Measurements from ENCODE around the gene CCL4L2.
"Not testable (repeated sequence)": the region's sequence is repeated elsewhere in the genome, so short reads cannot be mapped to it uniquely, and the experiment has no call there.

CCL4L2 gene

DNA sequence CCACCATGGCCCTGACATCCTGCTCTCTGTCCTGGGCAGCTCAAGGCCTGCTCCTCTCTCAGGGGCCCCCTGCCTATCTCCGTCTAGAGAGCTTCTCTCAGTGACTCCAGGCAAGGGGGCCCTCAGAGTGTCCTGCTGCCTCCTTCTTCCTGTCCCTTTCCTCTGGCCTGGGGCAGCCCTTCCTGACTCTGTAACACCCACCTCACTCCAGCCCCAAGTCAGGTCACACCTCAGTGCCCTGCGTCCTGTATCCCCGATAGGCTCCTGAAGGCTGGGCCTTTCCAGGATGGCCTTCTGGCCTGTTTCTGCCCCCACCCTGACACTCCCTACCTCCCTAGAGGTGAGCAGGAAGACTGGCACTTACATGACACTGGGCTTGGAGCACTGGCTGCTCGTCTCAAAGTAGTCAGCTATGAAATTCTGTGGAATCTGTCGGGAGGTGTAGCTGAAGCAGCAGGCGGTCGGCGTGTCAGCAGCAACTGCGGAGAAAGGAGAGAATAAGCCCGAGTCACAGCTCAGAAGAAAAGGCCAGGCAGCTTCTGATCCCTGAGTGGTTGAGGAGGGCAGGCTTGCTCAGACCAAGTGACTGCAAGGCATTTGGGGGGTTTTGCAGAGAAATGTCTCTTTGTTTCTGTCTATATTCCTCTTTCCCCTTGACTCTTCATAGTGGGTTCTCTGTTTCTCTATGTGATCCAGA lies 15.3 kb upstream of the CCL4L2 start:
- no peak for DNase-seq

DNA sequence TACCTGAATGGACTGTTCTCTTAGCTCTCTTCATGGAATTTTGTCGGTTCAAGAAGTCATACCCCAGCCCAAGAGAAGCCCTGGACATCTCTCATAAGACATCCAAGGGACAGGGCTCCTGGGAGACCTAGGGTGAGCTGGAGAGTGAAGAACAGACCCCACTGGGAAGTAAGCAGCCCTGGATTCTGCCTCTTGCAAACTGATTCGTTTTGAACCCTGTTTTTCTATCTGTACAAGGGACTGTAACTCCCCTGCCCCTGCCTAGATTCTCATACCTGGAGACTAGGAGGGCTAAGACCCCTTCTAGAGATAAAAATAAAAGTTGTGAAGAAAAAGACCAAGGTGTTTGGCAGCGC lies 14.8 kb upstream of the CCL4L2 start:
- no peak for DNase-seq

DNA sequence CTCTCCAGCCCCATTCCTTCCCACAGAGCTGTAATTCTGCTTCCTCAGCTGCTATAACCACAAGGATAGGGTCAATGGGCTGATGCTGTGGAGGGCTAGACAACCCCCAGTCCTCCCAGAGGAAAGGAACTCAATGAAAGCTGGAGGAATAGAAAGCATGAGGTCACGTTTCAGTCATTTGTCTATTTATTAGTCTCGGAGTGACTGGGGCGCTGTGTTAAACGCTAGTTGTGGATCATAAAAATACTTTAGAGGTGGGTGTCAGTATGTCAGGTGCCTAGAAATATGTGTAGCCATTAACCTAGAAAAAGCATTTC lies 13.5 kb upstream of the CCL4L2 start:
- DNase-seq: no peak

DNA sequence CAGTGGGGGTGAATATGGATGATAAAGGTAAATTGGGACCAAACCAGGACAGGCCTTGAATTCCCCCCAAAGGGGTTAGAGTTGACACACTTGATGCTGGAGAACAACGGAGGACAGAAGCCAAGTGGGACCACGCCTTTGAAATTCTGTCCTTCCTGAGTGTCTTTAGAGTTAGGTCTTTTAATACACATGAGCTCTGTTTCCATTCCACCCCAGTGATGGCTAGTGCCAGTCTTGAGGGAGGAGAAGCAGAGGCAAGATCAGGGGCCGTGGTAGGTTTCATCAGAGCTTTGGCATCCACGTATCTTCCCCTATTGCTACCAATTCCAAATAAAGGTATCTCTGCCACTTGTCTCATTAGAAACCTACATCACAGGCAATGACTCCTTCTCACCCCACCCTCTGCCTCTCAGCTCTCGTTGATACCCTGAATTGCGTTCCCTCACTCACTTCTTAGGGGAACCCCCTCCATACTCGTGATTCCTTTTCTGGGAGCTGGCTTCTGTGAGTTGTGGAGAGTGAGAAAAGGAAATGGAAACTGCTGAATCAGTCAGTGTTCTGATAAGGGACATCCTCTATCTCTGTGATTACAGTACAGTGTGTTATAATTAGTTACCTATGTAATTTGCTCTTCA lies 11.9 kb upstream of the CCL4L2 start:
- no peak for DNase-seq

DNA sequence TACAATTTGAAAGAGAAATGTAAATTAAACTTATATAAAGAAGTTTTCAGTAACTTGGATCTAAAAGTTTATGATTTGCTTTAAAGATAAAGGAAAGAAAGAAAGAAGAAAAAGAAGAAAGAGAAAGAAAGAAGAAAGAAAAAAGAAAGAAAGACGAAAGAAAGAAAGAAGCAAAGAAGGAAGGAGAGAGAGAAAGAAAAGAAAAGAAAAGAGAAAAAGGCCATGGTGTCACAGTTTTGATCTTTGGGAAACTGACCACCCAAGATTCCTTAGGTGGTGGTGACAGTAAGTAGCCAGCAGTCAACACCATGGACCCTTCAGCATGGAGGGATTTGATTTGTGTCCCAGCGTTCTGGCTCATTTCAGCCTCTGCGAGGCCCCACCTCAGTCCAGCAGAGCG lies 9.8 kb upstream of the CCL4L2 start:
- not testable (repeated sequence) for DNase-seq

DNA sequence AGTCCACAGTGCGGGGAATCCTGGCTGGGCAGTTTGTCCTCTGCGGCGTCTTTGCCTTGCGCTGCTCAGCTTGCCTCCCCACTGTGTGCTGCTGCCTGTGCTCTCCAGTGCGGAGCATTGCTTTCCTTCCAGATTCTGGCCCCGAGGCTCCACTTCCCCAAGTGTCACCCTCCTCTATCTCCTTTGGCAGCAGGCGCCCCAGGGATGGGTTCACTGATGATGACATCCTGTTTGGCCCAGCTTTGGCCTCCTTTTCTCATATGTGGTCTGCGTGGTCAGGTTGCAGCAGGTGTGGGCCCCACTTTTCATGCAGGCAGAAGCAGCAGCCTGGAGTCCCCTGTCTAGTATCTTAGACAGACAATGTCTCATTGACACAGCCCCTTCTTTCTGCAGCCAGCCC lies 9.4 kb upstream of the CCL4L2 start:
- DNase-seq: not testable (repeated sequence)

DNA sequence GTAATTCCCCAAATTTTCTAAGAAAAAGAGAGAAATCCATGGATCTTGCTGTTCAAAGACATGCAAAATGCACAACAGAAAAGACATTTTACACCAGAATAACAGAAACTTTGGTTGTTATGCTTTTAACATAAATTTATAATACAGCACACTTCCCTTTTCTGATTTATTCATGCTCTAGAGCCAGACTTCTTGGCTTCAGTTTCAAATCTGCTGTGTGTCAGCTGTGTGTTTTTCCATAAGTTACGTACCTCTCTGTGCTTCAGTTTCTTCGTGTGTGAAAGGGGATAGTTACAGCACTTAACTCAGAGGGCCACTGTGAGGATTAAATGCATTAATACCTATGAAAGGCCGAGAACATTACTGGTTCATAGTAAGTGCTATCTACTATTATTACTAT lies 7.5 kb upstream of the CCL4L2 start:
- no peak for DNase-seq

DNA sequence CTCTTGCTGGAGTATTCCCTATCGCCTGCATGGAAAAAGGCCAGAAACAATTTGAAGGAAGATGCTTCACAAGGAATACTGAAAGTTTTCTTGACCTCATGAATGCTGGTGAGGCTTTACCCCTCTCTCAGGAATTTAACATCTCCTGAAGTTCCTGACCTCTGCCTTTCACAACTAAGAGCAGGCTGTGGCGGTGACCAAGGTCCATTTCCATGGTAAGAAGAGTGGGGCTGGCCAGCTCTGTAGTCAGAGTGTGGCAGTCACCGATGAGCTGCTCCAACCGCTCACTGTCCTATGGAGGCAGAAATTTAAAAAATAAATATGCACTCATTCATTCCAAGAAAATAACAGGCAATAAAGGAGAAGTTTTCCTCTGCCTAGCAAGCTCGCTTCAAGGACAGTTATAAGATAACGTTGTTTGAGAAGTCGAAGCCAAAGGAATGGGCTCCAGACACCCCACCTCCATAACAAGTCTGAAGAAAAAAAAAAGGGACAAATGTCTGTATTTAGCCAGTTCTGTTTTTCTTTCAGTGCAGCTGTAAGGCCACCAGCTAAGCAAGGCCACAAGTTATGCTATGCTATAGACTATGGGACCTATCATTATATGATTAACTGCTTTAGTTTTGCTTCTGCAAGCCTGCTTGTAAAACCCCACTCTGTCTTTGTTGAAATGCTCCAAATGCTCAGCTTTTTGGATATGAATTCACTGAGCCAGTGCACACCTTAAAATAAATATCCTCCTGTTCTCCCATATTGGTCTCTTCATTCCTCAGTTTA lies 6.0 kb upstream of the CCL4L2 start:
- no peak for DNase-seq

DNA sequence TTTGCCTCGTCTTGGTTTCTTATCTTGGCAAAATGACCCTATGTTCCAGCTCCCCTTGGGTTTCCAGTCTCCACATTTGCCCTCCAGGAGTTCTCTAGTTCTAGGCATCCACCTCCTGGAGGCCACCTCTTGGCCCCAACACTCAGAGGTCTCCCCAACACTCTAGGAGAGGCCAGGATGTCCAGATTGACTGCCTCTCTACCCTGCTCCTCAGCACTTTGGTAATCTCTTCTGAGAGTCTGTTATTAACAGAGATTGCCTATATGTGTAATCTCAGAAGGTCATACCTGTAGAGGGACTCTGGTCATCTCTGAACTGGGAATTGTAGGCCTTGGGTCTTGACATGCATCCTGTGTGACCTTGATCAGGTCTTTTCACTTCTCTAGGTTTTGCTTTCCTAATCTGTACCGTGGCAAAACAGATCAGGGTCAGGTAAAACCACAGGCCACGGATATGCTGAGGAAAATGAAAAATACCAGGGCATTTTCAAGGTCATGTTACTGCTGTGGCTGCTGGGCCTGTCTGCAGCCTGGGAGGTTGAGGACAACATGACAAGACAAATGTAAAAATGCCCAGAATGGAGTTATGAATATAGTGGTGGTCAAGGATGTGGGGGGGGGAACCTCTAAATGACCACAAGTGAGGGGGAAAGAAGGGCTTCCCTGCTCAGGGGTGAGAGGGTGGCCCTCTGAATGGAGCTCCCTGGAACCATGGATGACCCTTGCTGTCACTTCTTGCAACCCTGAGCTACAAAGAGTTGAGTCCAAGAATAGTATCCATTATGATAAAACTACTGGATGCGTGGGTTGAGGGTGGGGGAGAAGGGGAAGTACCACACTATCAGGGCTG lies 5.0 kb upstream of the CCL4L2 start:
- no peak for DNase-seq

DNA sequence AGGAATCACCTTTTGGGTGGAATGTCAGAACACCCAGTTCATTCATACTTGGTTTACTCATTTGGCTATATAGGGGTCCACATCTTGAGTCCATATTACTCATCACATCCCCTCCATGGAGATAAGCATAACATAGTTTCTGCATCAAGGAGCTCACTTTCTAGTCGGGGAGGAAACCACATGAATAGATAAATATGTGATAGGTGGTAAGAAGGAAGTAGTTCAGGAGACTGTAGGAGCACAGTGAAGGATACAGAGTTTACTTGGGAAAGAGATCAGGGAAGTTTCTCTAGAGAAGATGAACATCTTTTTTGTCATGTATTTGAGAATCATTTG lies 4.4 kb upstream of the CCL4L2 start:
- DNase-seq: not testable (repeated sequence)

DNA sequence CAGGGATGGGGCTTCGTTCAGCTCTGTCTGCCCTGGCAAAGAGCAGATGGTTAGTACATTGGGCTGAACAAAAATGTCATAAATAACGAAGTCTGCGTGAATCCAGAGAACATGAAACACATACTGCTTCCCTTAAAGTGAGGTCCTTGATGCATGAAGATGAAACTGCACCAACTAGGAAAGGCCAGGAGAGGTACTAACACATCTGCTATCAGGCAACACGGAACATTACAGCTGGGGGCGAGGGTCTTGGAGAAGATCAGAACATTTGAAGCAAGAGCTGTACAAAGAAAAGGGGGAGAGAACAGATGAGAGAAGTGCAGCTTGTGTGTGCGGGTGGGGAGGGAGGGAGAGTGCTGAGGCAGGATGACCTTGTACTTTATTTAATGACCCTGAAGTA lies 3.5 kb upstream of the CCL4L2 start:
- DNase-seq: not testable (repeated sequence)

DNA sequence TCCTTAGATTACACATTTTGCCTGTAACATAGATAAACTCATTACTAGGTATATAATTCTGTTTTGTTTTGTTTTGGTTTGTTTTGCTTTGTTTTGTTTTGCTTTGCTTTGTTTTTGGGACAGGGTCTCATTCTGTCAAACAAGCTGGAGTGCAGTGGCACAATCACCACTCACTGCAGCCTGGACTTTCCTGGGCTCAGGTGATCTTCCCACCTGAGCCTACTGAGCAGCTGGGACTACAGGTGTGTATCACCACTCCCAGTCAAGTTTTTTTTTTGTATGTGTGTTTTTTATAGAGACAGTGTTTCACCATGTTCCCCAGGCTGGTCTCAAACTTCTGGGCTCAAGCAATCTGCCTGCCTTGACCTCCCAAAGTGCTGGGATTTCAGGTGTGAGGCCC lies 1.3 kb upstream of the CCL4L2 start:
- no peak for DNase-seq

DNA sequence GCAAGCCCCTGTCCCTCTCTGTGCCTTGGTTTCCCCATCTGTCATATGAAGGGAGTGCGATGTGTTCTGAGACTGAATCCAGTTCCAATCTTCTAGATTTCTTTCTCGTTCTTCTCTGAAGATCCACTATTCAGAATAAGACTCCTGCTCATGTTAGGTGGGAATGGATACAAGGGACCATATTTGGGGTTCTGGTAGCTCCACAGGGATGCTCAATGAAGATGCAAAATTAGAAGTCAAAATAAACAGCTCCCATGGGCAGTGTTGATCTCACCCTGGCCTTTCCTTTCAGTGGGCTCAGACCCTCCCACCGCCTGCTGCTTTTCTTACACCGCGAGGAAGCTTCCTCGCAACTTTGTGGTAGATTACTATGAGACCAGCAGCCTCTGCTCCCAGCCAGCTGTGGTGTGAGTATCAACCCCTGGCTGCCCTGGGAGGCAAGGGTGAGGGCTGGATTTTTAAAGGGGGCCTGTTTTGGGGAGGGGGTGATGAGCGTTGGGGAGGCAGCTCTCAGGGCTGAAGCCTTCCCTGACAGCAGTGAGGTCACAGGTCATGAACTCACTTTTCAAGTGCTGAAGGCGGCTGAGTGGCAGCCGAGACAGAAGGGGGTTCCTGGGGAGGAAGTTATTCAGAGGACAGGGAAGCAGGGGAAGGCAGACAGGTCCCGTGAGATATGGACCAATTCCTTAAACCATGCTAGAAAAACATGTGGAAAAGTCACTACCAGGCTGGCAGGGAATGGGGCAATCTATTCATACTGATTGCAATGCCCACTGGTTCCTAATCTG lies 815 bp downstream of the CCL4L2 start:
- not testable (repeated sequence) for DNase-seq

DNA sequence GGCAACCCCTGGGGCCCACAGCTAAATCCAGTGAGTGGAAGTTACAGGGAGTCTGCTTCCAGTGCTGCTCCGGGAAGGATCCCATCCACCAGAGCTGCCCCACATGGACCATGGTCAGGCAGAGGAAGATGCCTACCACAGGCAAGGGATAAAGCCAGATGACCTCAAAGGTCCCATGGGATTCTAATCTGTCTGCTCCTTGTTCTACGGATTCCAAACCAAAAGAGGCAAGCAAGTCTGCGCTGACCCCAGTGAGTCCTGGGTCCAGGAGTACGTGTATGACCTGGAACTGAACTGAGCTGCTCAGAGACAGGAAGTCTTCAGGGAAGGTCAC lies 1.4 kb downstream of the CCL4L2 start:
- no peak for DNase-seq

DNA sequence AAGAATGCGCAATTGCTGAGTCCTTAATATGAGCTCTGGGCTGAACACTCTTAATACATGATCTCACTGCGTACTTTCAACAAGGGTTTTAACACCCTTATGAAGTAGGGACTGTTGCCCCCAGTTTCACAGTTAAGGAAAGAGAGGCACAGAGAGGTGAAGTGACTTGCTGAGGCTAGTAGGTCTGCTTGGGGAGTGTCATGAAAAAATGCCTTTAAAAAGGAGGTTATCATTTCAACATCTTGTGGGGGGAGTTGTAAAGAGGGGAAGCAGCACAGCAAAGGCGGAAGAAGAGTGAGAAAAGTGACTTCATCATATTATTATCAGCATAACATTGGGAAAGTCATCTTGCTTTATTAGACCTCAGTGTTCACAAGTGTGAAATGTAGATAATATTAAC lies 2.1 kb downstream of the CCL4L2 start:
- DNase-seq: no peak

DNA sequence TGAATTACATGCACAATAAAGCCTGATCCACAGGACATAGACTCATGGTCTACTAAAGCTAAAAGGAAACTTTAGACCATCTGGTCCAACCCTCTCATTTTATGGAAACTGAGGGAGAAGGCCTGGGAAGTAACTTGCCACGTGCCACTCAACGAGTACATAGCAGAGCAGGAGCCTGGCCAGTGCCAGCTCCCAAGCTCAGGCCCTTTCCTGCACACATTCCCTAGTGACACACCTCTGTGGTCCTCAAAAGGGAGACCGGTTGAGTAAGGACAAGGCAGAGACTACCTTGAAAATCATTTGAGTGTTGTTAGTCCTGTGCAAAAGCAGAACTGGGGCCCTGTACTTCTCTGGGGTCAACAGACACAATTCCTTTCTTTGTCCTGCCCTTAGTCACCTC lies 2.8 kb downstream of the CCL4L2 start:
- no peak for DNase-seq

DNA sequence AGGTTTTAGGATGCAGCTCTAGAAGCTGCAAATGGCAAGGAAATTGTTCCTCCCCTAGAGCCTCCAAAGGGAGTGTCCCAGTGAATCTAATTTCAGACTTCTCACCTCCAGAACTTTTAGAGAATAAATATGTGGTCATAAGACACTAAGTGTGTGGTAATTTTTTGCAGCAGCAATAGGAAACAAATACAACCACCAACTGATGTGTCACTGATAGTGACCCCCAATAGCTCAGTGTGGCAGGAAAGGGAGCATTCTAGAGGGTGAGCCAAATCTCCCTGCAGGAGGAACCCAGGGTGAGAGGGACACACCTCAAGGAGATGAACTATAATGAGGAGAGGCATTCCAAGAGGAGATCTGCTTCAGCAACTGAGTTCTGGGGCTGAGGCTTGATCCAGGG lies 4.1 kb downstream of the CCL4L2 start:
- DNase-seq: no peak

DNA sequence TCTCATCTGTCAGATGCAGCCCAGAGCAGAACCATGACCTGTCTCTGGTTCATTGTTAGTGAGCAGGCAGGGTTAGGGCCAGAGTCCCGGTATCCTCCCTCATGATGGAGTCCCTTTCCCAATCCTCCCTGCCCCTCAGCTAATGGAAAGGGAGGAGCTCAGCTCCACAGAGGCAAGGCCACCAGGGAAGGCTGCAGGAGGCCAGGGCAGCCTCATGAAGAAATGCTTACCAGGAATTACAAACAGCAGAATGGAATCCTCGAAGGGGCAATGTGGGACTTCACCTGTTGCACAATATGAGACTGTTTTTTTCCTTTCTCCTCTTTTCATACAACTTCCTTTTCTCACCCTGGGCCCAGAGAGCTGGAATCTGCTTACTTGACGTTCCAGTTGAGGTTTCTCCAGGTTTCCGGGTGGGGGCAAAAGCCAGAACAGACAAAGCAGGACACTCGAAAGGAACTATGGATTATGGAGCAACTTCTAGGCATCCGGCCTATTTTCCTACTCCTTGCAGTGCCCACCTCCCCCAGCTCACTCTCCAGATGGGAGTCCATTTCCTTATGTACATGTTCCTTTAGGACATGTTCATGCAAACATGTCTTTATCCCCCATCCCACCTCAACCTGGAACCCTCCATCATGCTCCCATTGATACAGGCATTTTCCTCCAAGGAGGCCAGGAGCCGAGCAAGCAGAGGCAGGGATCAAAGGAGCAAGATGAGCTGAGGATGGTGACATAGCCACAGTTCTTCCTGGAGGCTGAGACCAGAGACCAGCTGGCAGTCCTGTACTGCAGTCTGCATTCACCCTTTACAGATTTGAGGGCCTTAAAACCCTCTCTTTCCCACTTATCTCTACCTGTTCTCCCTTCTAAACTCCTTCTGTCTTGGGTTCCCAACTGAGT lies 4.8 kb downstream of the CCL4L2 start:
- not testable (repeated sequence) for DNase-seq

DNA sequence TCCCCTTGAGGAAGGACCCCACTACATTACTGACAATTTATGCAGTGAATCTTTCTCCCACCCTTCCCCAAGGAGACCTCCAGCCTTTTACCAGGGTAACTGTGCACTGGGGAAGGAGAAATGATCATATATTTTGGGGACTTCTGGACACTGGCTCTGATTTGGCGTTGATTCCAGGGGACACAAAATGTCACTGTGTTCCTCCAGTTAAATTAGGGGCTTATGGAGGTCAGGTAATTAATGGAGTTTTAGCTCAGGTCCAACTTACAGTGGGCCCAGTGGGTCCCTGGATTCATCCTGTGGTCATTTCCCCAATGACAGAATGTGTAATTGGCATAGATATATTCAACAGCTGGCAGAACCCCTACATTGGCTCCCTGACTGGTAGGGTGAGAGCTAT lies 8.7 kb downstream of the CCL4L2 start:
- not testable (repeated sequence) for DNase-seq

DNA sequence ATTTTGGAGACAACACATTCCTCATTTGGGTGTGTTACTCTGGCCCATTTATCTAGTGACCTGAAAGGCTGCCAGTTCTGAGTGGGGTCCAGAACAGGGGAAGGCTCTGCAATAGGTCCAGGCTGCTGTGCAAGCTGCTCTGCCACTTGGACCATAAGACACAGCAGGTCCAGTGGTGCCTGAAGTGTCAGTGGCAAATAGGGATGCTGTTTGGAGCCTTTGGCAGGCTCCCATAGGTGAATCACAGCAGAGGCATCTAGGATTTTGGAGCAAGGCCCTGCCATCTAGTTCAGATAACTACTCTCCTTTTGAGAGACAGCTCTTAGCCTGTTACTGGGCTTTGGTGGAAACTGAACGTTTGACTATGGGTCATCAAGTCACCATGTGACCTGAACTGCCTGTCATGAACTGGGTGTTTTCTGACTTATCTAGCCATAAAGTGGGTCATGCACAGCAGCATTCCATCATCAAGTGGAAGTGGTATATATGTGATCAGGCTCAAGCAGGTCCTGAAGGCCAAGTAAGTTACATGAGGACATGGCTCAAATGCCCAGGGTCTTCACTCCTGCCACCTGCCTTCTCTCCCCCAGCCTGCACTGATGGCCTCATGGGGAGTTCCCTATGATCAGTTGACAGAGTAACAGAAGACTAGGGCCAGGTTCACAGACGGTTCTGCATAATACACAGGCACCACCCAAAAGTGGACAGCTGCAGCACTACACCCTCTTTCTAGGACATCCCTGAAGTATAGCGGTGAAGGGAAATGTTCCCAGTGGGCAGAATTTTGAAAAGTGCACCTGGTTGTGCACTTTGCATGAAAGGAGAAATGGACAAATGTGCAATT lies 10.1 kb downstream of the CCL4L2 start:
- DNase-seq: not testable (repeated sequence)

DNA sequence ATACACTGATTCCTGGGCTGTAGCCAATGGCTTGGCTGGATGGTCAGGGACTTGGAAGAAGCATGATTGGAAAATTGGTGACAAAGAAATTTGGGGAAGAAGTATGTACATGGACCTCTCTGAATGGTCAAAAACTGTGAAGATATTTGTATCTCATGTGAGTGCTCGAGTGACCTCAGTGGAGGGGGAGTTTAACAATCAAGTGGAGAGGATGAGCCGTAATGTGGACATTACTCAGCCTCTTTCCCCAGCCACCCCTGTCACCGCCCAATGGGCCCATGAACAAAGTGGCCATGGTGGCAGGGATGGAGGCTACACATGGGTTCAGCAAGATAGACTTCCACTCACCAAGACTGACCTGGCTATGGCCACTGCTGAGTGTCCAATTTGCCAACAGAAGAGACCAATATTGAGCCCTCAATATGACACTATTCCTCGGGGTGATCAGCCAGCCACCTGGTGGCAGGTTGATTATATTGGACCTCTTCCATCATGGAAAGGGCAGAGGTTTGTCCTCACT lies 10.8 kb downstream of the CCL4L2 start:
- not testable (repeated sequence) for DNase-seq

Data from NCI-H1417 (cell line).